ENCODE data around the gene RPS5.

GRCh38 chr19:58355215-58355796 lies 31.8 kb upstream of the RPS5 start:
- TF ChIP-seq EZH2 (IDR thresholded peaks at IDR 0.05; ENCODE audit: borderline replicate concordance, low read depth, low read length, poor library complexity, severe bottlenecking) (no peak), CTCF (conservative IDR thresholded peaks at IDR 0.05; ENCODE audit: low read depth, low read length) (no peak)
